HCT116 (cell line): ENCODE data around the gene SH2B3. TPM values are rescaled to one million over a fixed set of nuclear protein-coding genes. Genes with fewer than 3 reads are reported as not detected.
A peak's percentile ranks its signal among the peaks of the same experiment; 100 is the strongest.

Experiments
- ATAC-seq: fragments of 200-7000 bp; cut with Tn5 transposase; 2 replicates; pipeline ENCODE4 v1.9.1; 2020; ENCODE audit warnings: mild to moderate bottlenecking, moderate library complexity
- BruUV-seq: library from RNA; stranded (reverse); fragments of 400-500 nt; replicated peaks from 2 replicates; lab custom pipeline; 2021; lab: Mats Ljungman, UMichigan
- CTCF ChIA-PET: fragments of 300-600 bp; sonication (Branson Sonifier 250); formaldehyde crosslinking; loops from one replicate; lab custom pipeline; 2021; ENCODE audit warnings: antibody characterized with exemption; lab: Charles Lee
- POLR2A ChIA-PET: fragments of 300-600, 350-600 bp; sonication (Branson Sonifier 250); formaldehyde crosslinking; loops from one replicate; lab custom pipeline; 2021; ENCODE audit warnings: antibody characterized with exemption; lab: Charles Lee
- RAD21 ChIA-PET, 2 experiments: fragments of 300-600 bp; sonication (Branson Sonifier 250); formaldehyde crosslinking; loops; one replicate each; lab custom pipeline; 2023; ENCODE audit warnings: low total read pairs in 2 of 2; ENCODE audit not compliant: uncharacterized antibody in 2 of 2, unreplicated experiment in 2 of 2, low non-redundant PET in 1 of 2; lab: Charles Lee
- DNase-seq: peaks from one replicate; pipeline ENCODE4 v3.0.0-alpha.2; 2010; ENCODE audit warnings: low read depth, low spot score
- H2AFZ ChIP-seq: fragments of 200-600 bp; shearing (Covaris generic), sonication (generic); 2 replicates; pipeline ENCODE4 v1.6.1; 2017; ENCODE audit warnings: low read depth, mixed run types, mixed read lengths, antibody characterized with exemption, low read length; ENCODE audit not compliant: poor library complexity, severe bottlenecking
- H3K27ac ChIP-seq: 2 replicates; pipeline ENCODE4 v1.5.1; 2012; ENCODE audit warnings: low read depth, low read length
- H3K27me3 ChIP-seq: fragments of 200-600 bp; sonication (generic); 2 replicates; pipeline ENCODE4 v1.6.1; 2016; ENCODE audit warnings: mixed run types, low read length, mixed read lengths; ENCODE audit not compliant: insufficient read depth
- H3K36me3 ChIP-seq, 2 experiments: fragments of 200-500 bp in 1 of 2; fragments of 200-600 bp in 1 of 2; sonication (Bioruptor generic) in 1 of 2; sonication (generic) in 1 of 2; 2 replicates each; pipeline versions ENCODE4 v1.5.1 to v1.6.1; 2014 to 2016; ENCODE audit warnings: low read length in 2 of 2, inconsistent platforms in 1 of 2, mixed read lengths in 1 of 2, mixed run types in 1 of 2; ENCODE audit not compliant: insufficient read depth in 2 of 2, control insufficient read depth in 1 of 2
- H3K4me1 ChIP-seq, 2 experiments: fragments of 200-600 bp in 1 of 2; sonication (generic) in 1 of 2; 2 replicates each; pipeline versions ENCODE4 v1.5.1 to v1.6.1; 2012 to 2017; ENCODE audit warnings: low read length in 2 of 2, inconsistent platforms in 1 of 2, mild to moderate bottlenecking in 1 of 2, mixed read lengths in 1 of 2, mixed run types in 1 of 2, moderate library complexity in 1 of 2; ENCODE audit not compliant: insufficient read depth in 2 of 2, control insufficient read depth in 1 of 2
- H3K4me2 ChIP-seq: fragments of 200-600 bp; sonication (generic); 2 replicates; pipeline ENCODE4 v1.6.1; 2017; ENCODE audit warnings: mixed run types, low read length, mixed read lengths
- H3K4me3 ChIP-seq, 2 experiments: fragments of 200-600 bp in 1 of 2; sonication (generic) in 1 of 2; replicated peaks in 1 of 2; 2 replicates each; pipeline ENCODE4 v1.5.1; 2011 to 2016; ENCODE audit warnings: low read length in 2 of 2, control low read depth in 1 of 2, low read depth in 1 of 2, mild to moderate bottlenecking in 1 of 2, mixed read lengths in 1 of 2, mixed run types in 1 of 2
- H3K79me2 ChIP-seq: fragments of 200-600 bp; sonication (generic); 2 replicates; pipeline ENCODE4 v1.6.1; 2017; ENCODE audit warnings: mild to moderate bottlenecking, mixed run types, low read length, moderate library complexity, mixed read lengths; ENCODE audit not compliant: insufficient read depth
- H3K9ac ChIP-seq: fragments of 200-600 bp; sonication (generic); 2 replicates; pipeline ENCODE4 v1.6.1; 2016; ENCODE audit warnings: low read length, mixed read lengths
- H3K9me2 ChIP-seq: fragments of 200-600 bp; sonication (generic), shearing (Covaris generic); 2 replicates; pipeline ENCODE4 v1.6.1; 2017; ENCODE audit warnings: mixed run types, mild to moderate bottlenecking, moderate library complexity; ENCODE audit not compliant: insufficient read depth
- H3K9me3 ChIP-seq, 2 experiments: fragments of 200-500 bp in 1 of 2; fragments of 200-600 bp in 1 of 2; sonication (Bioruptor generic) in 1 of 2; sonication (generic) in 1 of 2; 2 replicates each; pipeline ENCODE4 v1.6.1; 2014 to 2017; ENCODE audit warnings: low read length in 2 of 2, mixed read lengths in 2 of 2, inconsistent platforms in 1 of 2, low read depth in 1 of 2, mild to moderate bottlenecking in 1 of 2, mixed run types in 1 of 2, moderate library complexity in 1 of 2; ENCODE audit not compliant: control insufficient read depth in 1 of 2, insufficient read depth in 1 of 2
- H4K20me1 ChIP-seq: fragments of 200-600 bp; sonication (generic), shearing (Covaris generic); 2 replicates; pipeline ENCODE4 v1.6.1; 2017; ENCODE audit warnings: mixed run types, mild to moderate bottlenecking, moderate library complexity; ENCODE audit not compliant: insufficient read depth
- CTCF ChIP-seq, 3 experiments: fragments of 200-600 bp in 1 of 3; sonication (generic) in 1 of 3; IDR thresholded peaks in 2 of 3; conservative IDR thresholded peaks in 1 of 3; 2 replicates each; pipeline ENCODE4 v1.5.1; 2012 to 2017; ENCODE audit warnings: low read depth in 2 of 3, low read length in 2 of 3, antibody characterized with exemption in 1 of 3, borderline replicate concordance in 1 of 3, control low read depth in 1 of 3, mild to moderate bottlenecking in 1 of 3, mixed read lengths in 1 of 3, mixed run types in 1 of 3, moderate library complexity in 1 of 3; ENCODE audit not compliant: insufficient read depth in 1 of 3
- POLR2AphosphoS5 ChIP-seq: IDR thresholded peaks from 2 replicates; pipeline ENCODE4 v1.6.1; 2011; ENCODE audit warnings: mild to moderate bottlenecking, low read depth, low read length, moderate library complexity
- REST ChIP-seq: IDR thresholded peaks from 2 replicates; pipeline ENCODE4 v1.6.1; 2012; ENCODE audit warnings: low read depth
- SP1 ChIP-seq: IDR thresholded peaks from 2 replicates; pipeline ENCODE4 v1.6.1; 2012; ENCODE audit warnings: low read depth
- TCF7L2 ChIP-seq: IDR thresholded peaks from 2 replicates; pipeline ENCODE4 v1.7.0; 2011; ENCODE audit warnings: borderline replicate concordance, inconsistent platforms; ENCODE audit not compliant: insufficient read depth, insufficient read length; ENCODE audit errors: extremely low read depth
- intact Hi-C: fragments of 100-400 bp; cut with micrococcal nuclease; formaldehyde crosslinking; loops from 2 replicates; pipeline ENCODE4 v1.10.0; 2022
- total RNA-seq: library from RNA; stranded (reverse); gene quantifications from one replicate; pipeline ENCODE4 v1.2.1, GENCODE V29; 2021; ENCODE audit not compliant: unreplicated experiment

SH2B3 gene
- total RNA-seq, 1 experiment from 2014 or later: 17.3 TPM

DNA sequence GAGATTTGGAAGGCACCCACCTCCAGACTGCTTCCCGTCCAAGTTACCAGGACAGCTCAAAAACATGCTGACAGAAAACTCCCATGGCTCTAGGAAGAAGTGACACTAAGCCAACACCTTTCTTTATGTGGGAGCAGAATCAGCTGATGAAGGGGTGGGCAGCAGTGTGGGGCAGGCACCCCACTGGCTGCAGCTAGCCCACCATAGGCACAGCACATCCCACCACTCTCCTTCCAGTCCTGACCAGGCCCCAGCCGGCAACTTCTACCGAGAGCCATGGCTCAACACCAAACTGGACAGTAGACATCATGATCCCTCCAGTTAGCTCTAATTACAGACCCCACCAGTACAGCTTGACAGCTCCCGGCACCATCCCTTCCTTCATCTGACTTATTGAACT, 45.0 kb downstream of the SH2B3 start (continued):
- TF ChIP-seq CTCF (IDR thresholded peaks at IDR 0.05 in 2 of 3, conservative IDR thresholded peaks at IDR 0.05 in 1 of 3; ENCODE audit: borderline replicate concordance in 1 of 3, insufficient read depth in 1 of 3, low read depth in 2 of 3, low read length in 2 of 3): no peak
- no peak for TF ChIP-seq TCF7L2
- no peak for TF ChIP-seq SP1

DNA sequence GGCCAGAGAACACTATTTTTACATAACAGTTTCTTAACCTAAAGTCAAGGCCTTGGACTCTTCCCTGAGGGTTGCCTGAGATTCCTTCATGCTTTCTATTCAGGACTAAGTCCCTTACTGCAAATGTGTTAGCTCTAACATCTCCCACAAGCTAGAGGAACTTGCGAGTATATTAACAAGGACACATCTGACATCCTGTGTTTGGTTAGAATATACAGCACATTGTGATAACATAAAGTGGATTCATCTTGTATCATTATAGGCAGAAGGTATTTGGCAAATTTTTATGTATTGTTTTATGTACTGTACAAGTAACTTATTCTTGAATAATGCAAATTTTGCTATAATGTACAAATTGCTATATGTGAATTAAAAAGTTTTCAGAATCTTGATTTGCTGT, 45.5 kb downstream of the SH2B3 start:
- no peaks in the 10 kb centered on the region for H3K79me2 ChIP-seq
- no peaks in the 10 kb centered on the region for H3K9me3 ChIP-seq
- no peaks in the 10 kb centered on the region for H3K9me2 ChIP-seq
- intact Hi-C loops: loop anchor here (1.0 to 2.0 kb wide), 2 partner anchors 54 to 120 kb away; no protein-coding TSS in a partner anchor
- no peak overlapping the region for H3K27ac ChIP-seq
- RAD21 ChIA-PET: interaction anchor here (1.0 to 1.5 kb wide), 3 partner anchors 9 to 55 kb away, joined by 3 to 9 read pairs (median 7); no protein-coding TSS in a partner anchor
- no peak overlapping the region for H2AFZ ChIP-seq
- H3K4me3 ChIP-seq: no peak overlapping the region
- CTCF ChIA-PET: interaction anchor here (0.8 to 4.2 kb wide), 21 partner anchors 8 to 445 kb away, joined by 3 to 94 read pairs (median 6); no protein-coding TSS in a partner anchor
- no TSS peak for BruUV-seq
- no peak overlapping the region for H3K4me2 ChIP-seq
- H4K20me1 ChIP-seq: no peaks in the 10 kb centered on the region; the same call in 1 of the 2 replicates
- DNase-seq (no peak), ATAC-seq (no peak)
- H3K27me3 ChIP-seq: no peaks in the 10 kb centered on the region
- POLR2A ChIA-PET: interaction anchor here (1.8 kb wide), 1 partner anchor 54 kb away, joined by 8 read pairs; no protein-coding TSS in a partner anchor
- peaks cover 45 to 49% of the 10 kb centered on the region in 2 experiments; a peak in 3 of 4 replicates for H3K36me3 ChIP-seq
- H3K9ac ChIP-seq: no peak overlapping the region
- TF ChIP-seq REST (no peak), POLR2AphosphoS5 (0 out of 2 replicates have a peak, but pooled peaks have one; percentile 14)
- H3K4me1 ChIP-seq: no peaks in the 10 kb centered on the region
